Measurements from ENCODE around the gene C2orf81.

The C2orf81 gene

DNA sequence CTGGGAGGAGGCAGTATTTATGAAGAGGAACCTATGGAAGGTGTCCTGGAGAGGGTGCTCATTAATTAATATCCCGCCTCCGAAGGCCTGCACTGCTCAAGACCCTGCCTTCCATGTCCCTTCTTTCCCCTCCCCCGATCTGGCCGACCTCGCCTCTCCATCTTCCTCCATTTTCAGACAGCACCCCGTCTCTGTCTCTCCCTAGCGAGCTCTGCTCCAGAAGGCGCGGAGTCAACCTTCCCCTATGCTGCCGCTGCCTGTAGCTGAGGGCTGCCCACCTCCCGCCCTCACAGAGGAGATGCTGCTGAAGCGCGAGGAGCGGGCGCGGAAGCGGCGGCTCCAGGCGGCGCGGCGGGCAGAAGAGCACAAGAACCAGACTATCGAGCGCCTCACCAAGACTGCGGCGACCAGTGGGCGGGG, 35.7 kb upstream of the C2orf81 start:
- TF ChIP-seq, protein P1, sequence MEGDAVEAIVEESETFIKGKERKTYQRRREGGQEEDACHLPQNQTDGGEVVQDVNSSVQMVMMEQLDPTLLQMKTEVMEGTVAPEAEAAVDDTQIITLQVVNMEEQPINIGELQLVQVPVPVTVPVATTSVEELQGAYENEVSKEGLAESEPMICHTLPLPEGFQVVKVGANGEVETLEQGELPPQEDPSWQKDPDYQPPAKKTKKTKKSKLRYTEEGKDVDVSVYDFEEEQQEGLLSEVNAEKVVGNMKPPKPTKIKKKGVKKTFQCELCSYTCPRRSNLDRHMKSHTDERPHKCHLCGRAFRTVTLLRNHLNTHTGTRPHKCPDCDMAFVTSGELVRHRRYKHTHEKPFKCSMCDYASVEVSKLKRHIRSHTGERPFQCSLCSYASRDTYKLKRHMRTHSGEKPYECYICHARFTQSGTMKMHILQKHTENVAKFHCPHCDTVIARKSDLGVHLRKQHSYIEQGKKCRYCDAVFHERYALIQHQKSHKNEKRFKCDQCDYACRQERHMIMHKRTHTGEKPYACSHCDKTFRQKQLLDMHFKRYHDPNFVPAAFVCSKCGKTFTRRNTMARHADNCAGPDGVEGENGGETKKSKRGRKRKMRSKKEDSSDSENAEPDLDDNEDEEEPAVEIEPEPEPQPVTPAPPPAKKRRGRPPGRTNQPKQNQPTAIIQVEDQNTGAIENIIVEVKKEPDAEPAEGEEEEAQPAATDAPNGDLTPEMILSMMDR (IDR thresholded peaks at IDR 0.05; ENCODE audit: low read depth, low read length, poor library complexity, severe bottlenecking): no peak
- TF ChIP-seq EZH2phosphoT487 (IDR thresholded peaks at IDR 0.05; ENCODE audit: borderline replicate concordance, low read length): no peak
- peak overlapping the region; percentile 81 for H3K4me3 ChIP-seq (ENCODE audit: low read length)
- peak overlapping the region; percentile 90 for H3K27ac ChIP-seq (ENCODE audit: low read depth, low read length)
- no peaks in the 10 kb centered on the region for H3K27me3 ChIP-seq (ENCODE audit: control insufficient read depth, low read length)
- peak overlapping the region; percentile 95 for H3K4me2 ChIP-seq (ENCODE audit: low read length)
- no peaks in the 10 kb centered on the region for H3K9me3 ChIP-seq (ENCODE audit: control insufficient read depth, insufficient read depth, low read length)
- no peaks in the 10 kb centered on the region for H4K20me1 ChIP-seq (ENCODE audit: control insufficient read depth, insufficient read depth, low read depth, low read length)
- H3K4me1 ChIP-seq (ENCODE audit: control insufficient read depth, low read length): peaks cover 36% of the 10 kb centered on the region
- no peaks in the 10 kb centered on the region for H3K9me2 ChIP-seq (replicated peaks; ENCODE audit: control insufficient read depth, low read length)
- peaks cover 25% of the 10 kb centered on the region for H3K36me3 ChIP-seq (ENCODE audit: control insufficient read depth, low read length)
- peaks cover 27% of the 10 kb centered on the region for H3K79me2 ChIP-seq (ENCODE audit: control insufficient read depth, low read length)
- peaks cover 18% of the 10 kb centered on the region for H3F3A ChIP-seq (ENCODE audit: control insufficient read depth, insufficient read depth)

DNA sequence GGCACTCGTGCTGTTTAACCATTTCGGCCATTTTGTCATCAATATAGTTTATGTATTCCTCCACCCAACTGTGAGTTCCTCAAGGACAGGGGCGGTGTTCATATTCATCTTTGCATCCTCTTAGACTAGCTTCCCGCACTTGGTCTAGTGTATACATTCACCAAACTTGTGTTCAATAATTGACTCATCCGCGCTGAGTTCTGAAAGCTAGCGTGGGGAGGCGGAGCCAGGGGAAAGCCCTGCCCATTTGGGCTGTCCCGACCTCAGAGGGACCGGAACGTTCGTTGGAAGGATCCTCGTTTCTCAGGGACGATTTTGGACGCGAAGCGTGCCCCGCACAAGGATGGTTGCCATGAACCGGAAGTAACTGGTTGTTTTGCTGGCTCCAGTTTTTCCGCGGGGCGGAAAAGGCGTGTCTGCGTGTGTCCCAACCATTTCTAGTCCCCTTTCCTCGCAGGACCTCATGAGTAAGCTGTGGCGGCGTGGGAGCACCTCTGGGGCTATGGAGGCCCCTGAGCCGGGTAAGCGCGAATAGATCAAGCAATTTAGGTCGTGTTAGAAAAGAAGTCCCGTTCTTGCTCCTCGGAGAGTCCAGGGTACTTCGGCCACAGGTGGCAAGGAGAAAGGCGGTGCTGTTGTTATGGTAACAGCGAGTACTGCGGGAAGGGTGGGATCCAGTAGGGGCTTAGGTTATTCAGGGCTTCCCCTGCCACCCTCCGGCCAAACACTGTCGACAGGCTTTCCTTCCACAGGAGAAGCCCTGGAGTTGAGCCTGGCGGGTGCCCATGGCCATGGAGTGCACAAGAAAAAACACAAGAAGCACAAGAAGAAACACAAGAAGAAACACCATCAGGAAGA, 33.5 kb upstream of the C2orf81 start, which contains the start of gene INO80B:
Gene INO80B (plus strand): TSS at position 434 of the 858 bp plus-strand sequence. CDS start 30 bp downstream, at position 464.
- Histone ChIP-seq H3K27me3 (ENCODE audit: control insufficient read depth, low read length) (no peaks in the 10 kb centered on the region), H3F3A (ENCODE audit: control insufficient read depth, insufficient read depth) (peaks cover 14% of the 10 kb centered on the region), H4K20me1 (ENCODE audit: control insufficient read depth, insufficient read depth, low read depth, low read length) (no peaks in the 10 kb centered on the region), H3K4me3 (ENCODE audit: low read length) (peak within 1 kb of the TSS; percentile 81), H3K79me2 (ENCODE audit: control insufficient read depth, low read length) (peaks cover 27% of the 10 kb centered on the region), H3K4me2 (ENCODE audit: low read length) (peak within 1 kb of the TSS; percentile 95), H3K36me3 (ENCODE audit: control insufficient read depth, low read length) (peaks cover 9% of the 10 kb centered on the region), H3K9me2 (replicated peaks; ENCODE audit: control insufficient read depth, low read length) (no peaks in the 10 kb centered on the region), H3K9me3 (ENCODE audit: control insufficient read depth, insufficient read depth, low read length) (no peaks in the 10 kb centered on the region), H3K27ac (ENCODE audit: low read depth, low read length) (no peak within 1 kb of the TSS), H3K4me1 (ENCODE audit: control insufficient read depth, low read length) (peaks cover 37% of the 10 kb centered on the region)
- no peak for TF ChIP-seq EZH2phosphoT487 (IDR thresholded peaks at IDR 0.05; ENCODE audit: borderline replicate concordance, low read length)
- TF ChIP-seq, protein P1 (IDR thresholded peaks at IDR 0.05; ENCODE audit: low read depth, low read length, poor library complexity, severe bottlenecking): peak; percentile 13

DNA sequence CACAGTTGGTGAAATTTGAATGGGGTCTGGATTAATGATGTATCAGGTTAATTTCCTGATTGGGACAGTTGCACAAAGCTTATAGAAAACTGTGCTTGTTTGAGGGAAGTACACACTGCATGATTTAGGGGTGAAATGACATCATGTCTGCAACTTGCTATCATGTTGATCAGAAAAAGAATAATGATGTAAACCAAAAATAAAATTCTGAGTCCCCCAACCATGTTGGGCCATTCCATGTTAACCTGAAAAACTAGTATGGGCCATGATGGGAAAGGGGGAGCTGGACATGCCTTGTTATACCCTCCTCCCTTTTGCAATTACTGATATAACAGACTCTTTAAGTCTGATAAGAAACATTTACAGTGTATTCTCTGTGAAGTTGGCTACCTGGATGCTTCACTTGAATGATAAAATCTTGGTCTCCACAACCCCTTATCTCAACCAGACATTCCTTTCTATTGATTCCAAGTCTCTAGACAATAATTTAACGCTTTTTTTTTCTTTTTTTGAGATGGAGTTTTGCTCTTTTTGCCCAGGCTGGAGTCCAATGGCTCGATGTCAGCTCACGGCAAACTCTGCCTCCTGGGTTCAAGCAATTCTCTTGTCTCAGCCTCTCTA, 29.3 kb upstream of the C2orf81 start:
- Histone ChIP-seq H4K20me1 (ENCODE audit: control insufficient read depth, insufficient read depth, low read depth, low read length) (no peaks in the 10 kb centered on the region), H3F3A (ENCODE audit: control insufficient read depth, insufficient read depth) (peaks cover 5% of the 10 kb centered on the region), H3K79me2 (ENCODE audit: control insufficient read depth, low read length) (peaks cover 8% of the 10 kb centered on the region), H3K27me3 (ENCODE audit: control insufficient read depth, low read length) (peaks cover 5% of the 10 kb centered on the region; the same call in 1 of the 2 replicates), H3K4me3 (ENCODE audit: low read length) (no peak overlapping the region), H3K27ac (ENCODE audit: low read depth, low read length) (no peak overlapping the region), H3K36me3 (ENCODE audit: control insufficient read depth, low read length) (no peaks in the 10 kb centered on the region), H3K4me1 (ENCODE audit: control insufficient read depth, low read length) (peaks cover 20% of the 10 kb centered on the region), H3K4me2 (ENCODE audit: low read length) (no peak overlapping the region), H3K9me2 (replicated peaks; ENCODE audit: control insufficient read depth, low read length) (no peaks in the 10 kb centered on the region), H3K9me3 (ENCODE audit: control insufficient read depth, insufficient read depth, low read length) (no peaks in the 10 kb centered on the region)
- TF ChIP-seq, protein P1 (IDR thresholded peaks at IDR 0.05; ENCODE audit: low read depth, low read length, poor library complexity, severe bottlenecking): no peak
- TF ChIP-seq EZH2phosphoT487 (IDR thresholded peaks at IDR 0.05; ENCODE audit: borderline replicate concordance, low read length): no peak

Measured in DOHH2 (cell line).